ENCODE data around the gene BZW2.

DNA sequence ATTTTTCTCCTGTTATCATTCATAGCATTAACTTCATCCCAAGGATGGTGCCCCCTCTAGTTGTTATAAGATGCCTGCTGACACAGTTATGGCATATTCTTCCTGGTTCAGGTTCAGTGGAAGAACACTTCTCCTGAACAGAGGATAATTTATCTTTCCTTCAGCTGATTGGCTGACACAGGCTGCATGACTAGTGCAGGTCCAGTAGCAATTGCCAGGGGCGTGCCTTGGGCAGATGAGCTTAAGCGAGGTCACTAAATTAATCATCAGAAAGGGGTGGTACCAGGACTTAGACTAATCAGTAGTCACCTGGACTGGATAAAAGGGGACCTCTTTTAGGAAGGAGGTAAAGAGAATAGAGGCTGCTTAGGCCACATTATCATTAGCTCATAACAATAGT lies 42.3 kb downstream of the BZW2 start:
- TF ChIP-seq CTCF (IDR thresholded peaks at IDR 0.05) (no peak), POLR2A (IDR thresholded peaks at IDR 0.05) (no peak), EP300 (IDR thresholded peaks at IDR 0.05) (no peak)
